Measurements from ENCODE around the gene CDH20. TPM values are rescaled to one million over a fixed set of nuclear protein-coding genes. Genes with fewer than 3 reads are reported as not detected.
A peak's percentile ranks its signal among the peaks of the same experiment; 100 is the strongest.

Gene CDH20
- polyA plus RNA-seq = not detected in 3 replicates
- not detected for polyA plus RNA-seq (2011; ENCODE audit: low read depth)
- polyA plus RNA-seq (2011; cell fraction: cytosol; rRNA removed) = not detected in 2 replicates
- not detected in 2 replicates for polyA plus RNA-seq (2011; cell fraction: nucleus; rRNA removed)
- 0.13 and 0.21 TPM in 2 replicates for polyA plus RNA-seq (2012; ENCODE audit: low replicate concordance)
- not detected in 3 replicates for polyA minus RNA-seq
- not detected for polyA minus RNA-seq (2011; cell fraction: cytosol; rRNA and poly(A)+ RNA removed)
- not detected in 2 replicates for polyA minus RNA-seq (2011; cell fraction: nucleus; rRNA and poly(A)+ RNA removed)

- TF ChIP-seq EZH2 (IDR thresholded peaks at IDR 0.05; ENCODE audit: low read length) = peak; percentile 37
- TF ChIP-seq CTCF (optimal IDR thresholded peaks at IDR 0.05 in 1 of 3, IDR thresholded peaks at IDR 0.05 in 1 of 3, conservative IDR thresholded peaks at IDR 0.05 in 1 of 3; ENCODE audit: extremely low read depth in 1 of 3, insufficient read depth in 2 of 3, low read length in 3 of 3) = no peak
- H2AFZ ChIP-seq (ENCODE audit: control insufficient read depth, low read length) = no peak within 1 kb of the TSS
- H3K4me3 ChIP-seq (ENCODE audit: control insufficient read depth in 2 of 3, extremely low read depth in 1 of 3, insufficient read depth in 2 of 3, low read depth in 1 of 3, low read length in 3 of 3) = no peak within 1 kb of the TSS
- no peaks in the 10 kb centered on the region for H3K4me1 ChIP-seq (ENCODE audit: control insufficient read depth, extremely low read depth, insufficient read depth, low read length)
- FAIRE-seq = no peak
- DNase-seq (ENCODE audit: low read depth, low spot score) = no peak
- H3K9ac ChIP-seq (ENCODE audit: control insufficient read depth, extremely low read depth, insufficient read depth, low read length) = no peak within 1 kb of the TSS
- no peaks in the 10 kb centered on the region for H3K9me1 ChIP-seq (ENCODE audit: control insufficient read depth, extremely low read depth, insufficient read depth, low read length)
- H4K20me1 ChIP-seq (ENCODE audit: control insufficient read depth, extremely low read depth, insufficient read depth, low read length) = no peaks in the 10 kb centered on the region
- H3K9me3 ChIP-seq (ENCODE audit: control insufficient read depth, low read depth, low read length) = no peaks in the 10 kb centered on the region
- no peaks in the 10 kb centered on the region for H3K36me3 ChIP-seq (ENCODE audit: control insufficient read depth in 2 of 2, extremely low read depth in 1 of 2, insufficient read depth in 2 of 2, low read length in 2 of 2)
- no peak within 1 kb of the TSS for H3K4me2 ChIP-seq (ENCODE audit: control insufficient read depth, extremely low read depth, insufficient read depth, low read depth, low read length)
- H3K27ac ChIP-seq (ENCODE audit: control insufficient read depth, insufficient read depth, low read length) = no peak within 1 kb of the TSS
- dilution Hi-C loops (cut with MboI; ENCODE audit: extremely low pct_ligation_motif_present, low sequenced_read_pairs) = no loop called here
- no peaks in the 10 kb centered on the region for H3K79me2 ChIP-seq (ENCODE audit: control insufficient read depth, insufficient read depth, low read length)
- H3K27me3 ChIP-seq (ENCODE audit: control insufficient read depth, extremely low read depth, insufficient read depth, low read length) = peaks cover 32% of the 10 kb centered on the region
Measured at GRCh38 chr18:61333271-61333745, at the start of gene CDH20. Gene CDH20, plus strand, starts transcription at chr18:61333430.

GRCh38 chr18:61284039-61284438 lies 49.2 kb upstream of the CDH20 start:
- H3K9ac ChIP-seq (ENCODE audit: control insufficient read depth, extremely low read depth, insufficient read depth, low read length) = no peak overlapping the region
- no peaks in the 10 kb centered on the region for H3K36me3 ChIP-seq (ENCODE audit: control insufficient read depth in 2 of 2, extremely low read depth in 1 of 2, insufficient read depth in 2 of 2, low read length in 2 of 2)
- DNase-seq (ENCODE audit: low read depth, low spot score) (no peak), FAIRE-seq (no peak)
- no peaks in the 10 kb centered on the region for H3K9me3 ChIP-seq (ENCODE audit: control insufficient read depth, low read depth, low read length)
- TF ChIP-seq EZH2 (IDR thresholded peaks at IDR 0.05; ENCODE audit: low read length) (no peak), CTCF (optimal IDR thresholded peaks at IDR 0.05 in 1 of 3, IDR thresholded peaks at IDR 0.05 in 1 of 3, conservative IDR thresholded peaks at IDR 0.05 in 1 of 3; ENCODE audit: extremely low read depth in 1 of 3, insufficient read depth in 2 of 3, low read length in 3 of 3) (no peak)
- H3K4me3 ChIP-seq (ENCODE audit: control insufficient read depth in 2 of 3, extremely low read depth in 1 of 3, insufficient read depth in 2 of 3, low read depth in 1 of 3, low read length in 3 of 3) = no peak overlapping the region
- H3K27ac ChIP-seq (ENCODE audit: control insufficient read depth, insufficient read depth, low read length) = no peak overlapping the region
- H4K20me1 ChIP-seq (ENCODE audit: control insufficient read depth, extremely low read depth, insufficient read depth, low read length) = no peaks in the 10 kb centered on the region
- dilution Hi-C loops (cut with MboI; ENCODE audit: extremely low pct_ligation_motif_present, low sequenced_read_pairs) = no loop called here
- H3K9me1 ChIP-seq (ENCODE audit: control insufficient read depth, extremely low read depth, insufficient read depth, low read length) = no peaks in the 10 kb centered on the region
- peaks cover 6% of the 10 kb centered on the region for H3K4me1 ChIP-seq (ENCODE audit: control insufficient read depth, extremely low read depth, insufficient read depth, low read length)
- no peak overlapping the region for H3K4me2 ChIP-seq (ENCODE audit: control insufficient read depth, extremely low read depth, insufficient read depth, low read depth, low read length)
- no peak overlapping the region for H2AFZ ChIP-seq (ENCODE audit: control insufficient read depth, low read length)
- no peaks in the 10 kb centered on the region for H3K27me3 ChIP-seq (ENCODE audit: control insufficient read depth, extremely low read depth, insufficient read depth, low read length)
- H3K79me2 ChIP-seq (ENCODE audit: control insufficient read depth, insufficient read depth, low read length) = no peaks in the 10 kb centered on the region
